Amniotic epithelial cell (primary cell): ENCODE results near the gene CLEC6A.
"Not testable (repeated sequence)": the region's sequence is repeated elsewhere in the genome, so short reads cannot be mapped to it uniquely, and the experiment has no call there.

Source experiments
- DNase-seq: peaks from one replicate; pipeline ENCODE4 v3.0.0-alpha.2; 2010; ENCODE audit warnings: low read depth

The CLEC6A gene

DNA sequence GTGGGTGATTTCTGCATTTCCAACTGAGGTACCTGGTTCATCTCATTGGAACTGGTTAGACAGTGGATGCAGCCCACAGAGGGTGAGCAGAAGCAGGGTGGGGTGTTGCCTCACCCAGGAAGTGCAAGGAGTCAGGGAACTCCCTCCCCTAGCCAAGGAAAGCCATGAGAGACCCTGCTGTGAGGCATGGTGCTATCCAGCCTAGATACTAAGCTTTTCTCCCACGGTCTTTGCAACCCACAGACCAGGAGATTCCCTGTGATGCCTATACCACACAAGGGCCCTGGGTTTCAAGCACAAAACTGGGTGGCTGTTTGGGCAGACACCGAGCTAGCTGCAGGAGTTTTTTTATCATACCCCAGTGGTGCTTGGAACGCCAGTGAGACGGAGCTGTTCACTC lies 39.9 kb downstream of the CLEC6A start:
- not testable (repeated sequence) for DNase-seq

DNA sequence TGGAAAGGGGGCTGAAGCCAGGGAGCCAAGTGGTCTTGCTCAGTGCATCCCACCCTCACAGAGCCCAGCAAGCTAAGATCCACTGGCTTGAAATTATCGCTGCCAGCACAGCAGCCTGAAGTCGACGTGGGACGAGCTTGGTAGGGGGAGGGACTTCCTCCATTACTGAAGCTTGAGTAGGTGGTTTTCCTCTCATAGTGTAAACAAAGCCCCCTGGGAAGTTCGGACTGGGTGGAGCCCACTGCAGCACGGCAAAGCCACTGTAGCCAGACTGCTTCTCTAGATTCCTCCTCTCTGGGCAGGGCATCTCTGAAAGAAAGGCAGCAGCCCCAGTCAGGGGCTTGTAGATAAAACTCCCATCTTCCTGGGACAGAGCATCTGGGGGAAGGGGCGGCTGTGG lies 40.3 kb downstream of the CLEC6A start:
- DNase-seq, result not testable (repeated sequence)

DNA sequence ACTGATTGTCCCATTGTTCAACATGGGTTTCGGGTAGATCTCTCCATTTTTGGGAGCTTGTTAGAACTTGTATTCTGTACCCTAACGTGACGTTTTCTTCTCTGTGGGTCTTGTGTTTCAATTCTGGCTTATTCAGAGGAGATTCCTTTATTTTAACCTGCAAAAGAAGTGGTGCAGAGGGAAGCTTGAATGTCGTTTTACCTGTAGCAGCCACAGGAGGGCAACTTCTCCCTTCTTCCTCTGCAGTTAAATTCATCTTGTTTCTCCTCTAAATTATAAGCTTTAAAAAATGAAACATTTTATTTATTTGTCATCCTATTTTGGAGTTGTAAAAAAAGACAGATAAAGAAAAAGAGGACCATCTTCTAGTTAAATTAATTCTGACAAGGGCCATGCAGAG lies 43.9 kb downstream of the CLEC6A start:
- DNase-seq, result no peak

DNA sequence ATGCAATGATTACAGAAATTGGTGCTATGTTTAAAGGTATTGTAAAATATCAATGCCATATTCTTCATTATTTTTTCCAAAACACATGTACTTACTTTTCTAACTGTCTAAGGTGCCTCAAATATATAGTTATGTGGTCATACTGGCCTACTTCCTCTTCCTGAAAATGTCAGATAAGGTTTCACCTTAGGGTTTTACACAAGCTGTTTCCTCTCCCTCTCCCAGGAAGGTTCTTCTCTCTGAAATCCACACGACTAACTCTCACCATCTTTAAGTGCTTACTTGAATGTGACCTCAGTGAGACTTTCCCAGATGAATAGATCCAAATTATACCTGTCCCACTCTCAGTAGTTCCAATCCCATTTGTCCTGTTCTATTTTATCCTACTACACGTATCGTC lies 46.0 kb downstream of the CLEC6A start:
- no peak for DNase-seq

DNA sequence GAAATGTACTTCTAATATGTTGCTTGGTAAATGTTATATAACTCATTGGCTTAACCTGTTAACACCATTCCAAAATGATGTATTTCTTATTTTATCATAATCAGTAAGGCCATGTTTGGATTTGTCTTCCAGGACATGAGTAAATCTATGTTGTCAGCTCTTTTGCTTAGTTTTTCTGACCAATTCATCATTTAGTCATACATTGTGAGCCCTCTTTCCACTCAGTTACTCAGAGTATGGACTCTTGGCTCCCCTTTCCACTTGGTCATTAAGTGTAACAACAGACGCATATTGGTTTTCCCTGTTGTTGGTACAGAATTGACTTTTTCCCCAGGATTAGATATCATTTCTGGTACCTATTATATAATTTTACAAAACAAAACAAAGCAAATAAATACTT lies 48.6 kb downstream of the CLEC6A start:
- no peak for DNase-seq

DNA sequence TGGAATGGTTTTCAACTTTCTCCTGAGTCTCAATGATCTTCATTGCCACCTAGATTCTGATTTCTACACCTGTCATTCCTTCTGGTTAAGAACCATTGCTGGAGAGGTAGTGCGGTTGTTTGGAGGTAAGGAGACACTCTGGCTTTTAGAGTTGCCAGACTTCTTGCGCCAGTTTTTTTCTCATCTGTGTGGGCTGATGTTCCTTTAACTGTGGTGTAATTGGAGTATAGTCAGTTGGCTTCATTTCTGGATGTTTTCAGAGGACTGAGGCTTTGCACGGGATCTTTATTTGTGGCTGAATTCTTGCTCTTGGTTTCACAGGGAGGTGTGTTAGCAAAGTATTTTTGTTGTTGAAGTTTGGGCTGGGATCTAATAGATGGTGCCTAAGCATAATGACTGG lies 51.8 kb downstream of the CLEC6A start:
- DNase-seq, result no peak

DNA sequence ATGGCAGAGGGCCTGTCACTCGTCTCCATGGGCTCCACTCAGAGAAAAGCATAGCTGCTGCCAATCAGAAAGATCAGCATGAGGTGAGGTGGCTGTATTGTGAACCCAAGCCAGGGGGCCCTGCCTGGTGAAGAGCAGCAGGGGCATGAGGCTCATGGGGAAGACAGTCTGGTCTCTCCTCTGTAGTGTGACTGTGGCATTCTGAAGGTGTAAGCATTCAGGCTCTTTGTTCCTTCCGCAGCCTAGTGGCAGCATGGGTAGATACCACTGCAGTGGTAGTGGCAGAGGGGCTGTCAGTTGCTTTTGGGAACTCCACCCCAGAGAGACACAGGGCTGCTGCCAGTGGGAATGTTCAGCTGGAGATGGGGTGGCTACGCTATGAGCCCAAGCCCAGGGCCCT lies 52.5 kb downstream of the CLEC6A start:
- DNase-seq, result no peak

DNA sequence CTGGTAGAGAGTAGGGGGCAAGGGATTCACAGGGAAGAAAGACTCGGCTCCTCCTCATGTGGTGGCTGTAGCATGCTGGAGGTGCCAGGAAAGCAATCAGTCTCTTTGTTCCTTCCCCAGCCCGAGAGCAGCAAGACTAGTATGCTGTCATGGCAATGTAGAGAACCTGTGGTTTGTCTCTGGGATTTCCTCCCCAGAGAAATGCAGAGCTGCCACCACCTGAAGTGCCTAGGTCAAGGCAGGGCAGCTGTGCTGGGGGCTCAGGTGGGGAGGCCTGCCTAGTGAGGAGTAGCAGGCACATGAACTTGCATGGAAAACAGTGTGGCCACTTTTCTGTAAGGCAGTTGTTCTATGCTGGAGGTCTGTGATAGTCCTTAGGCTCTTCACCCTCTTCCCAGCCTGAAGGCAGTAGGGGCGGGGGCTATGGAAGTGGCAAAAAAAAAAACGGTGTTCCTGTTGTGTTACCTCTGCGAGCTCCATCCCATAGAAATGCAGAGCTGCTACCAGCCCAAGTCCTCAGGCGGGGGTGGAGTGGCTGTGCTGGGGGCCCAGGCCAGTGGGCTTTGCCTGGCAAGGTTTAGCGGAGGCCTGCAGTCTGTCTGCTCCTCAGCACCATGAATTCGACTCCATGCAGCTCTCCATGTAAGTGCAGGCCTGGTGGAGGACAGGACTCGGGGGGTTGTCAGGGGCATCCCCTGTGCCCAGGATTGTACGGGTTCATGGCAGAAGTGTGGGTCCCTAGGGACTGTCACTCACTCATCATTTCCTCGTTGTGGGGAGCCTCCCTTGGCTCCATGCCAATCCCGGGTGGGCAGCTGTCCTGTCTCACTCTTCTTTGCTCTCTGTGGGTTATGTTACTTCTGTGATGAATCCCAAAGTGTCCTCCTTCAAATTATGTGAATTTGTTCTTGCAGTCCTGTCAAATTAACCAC lies 53.4 kb downstream of the CLEC6A start:
- no peak for DNase-seq

DNA sequence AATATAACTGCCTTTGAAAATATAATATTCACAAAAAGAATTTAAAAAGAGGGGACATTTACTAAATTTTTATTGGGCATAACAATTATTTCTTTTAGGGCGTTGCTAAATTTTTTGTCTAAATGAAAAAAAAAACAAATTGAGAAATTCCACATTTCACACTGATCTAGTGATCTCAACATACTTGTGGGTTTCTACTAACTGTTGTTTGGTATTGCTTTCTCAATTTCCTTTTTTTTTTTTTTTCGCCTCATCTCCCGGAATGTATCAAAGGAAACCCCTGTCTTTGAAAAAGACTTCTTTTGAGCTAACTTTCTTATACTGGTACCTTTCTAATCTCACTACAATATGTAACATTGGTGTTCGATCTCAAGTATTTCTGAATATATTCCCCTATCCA lies 57.5 kb downstream of the CLEC6A start, which contains the start of gene CLEC4D:
TSS of gene CLEC4D (plus strand) at position 248 of the 400 bp plus-strand sequence. CDS start 230 bp downstream, outside the sequence.
- DNase-seq, result no peak

DNA sequence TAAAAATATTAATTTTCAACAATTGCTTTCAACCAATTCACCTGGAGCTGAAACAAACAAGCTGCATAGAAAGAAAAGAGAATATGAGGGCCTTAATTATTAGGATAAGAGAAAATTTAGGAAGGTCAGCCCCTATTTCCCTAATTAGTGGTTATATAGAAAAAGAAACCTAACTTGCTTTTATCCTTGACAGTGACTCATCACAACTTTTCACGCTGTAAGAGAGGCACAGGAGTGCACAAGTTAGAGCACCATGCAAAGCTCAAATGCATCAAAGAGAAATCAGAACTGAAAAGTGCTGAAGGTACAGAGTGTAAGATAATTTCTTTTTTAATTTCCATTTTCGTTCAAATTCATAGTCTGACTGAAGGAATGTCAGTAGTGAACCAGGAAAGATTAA lies 62.2 kb downstream of the CLEC6A start:
- DNase-seq, result no peak

DNA sequence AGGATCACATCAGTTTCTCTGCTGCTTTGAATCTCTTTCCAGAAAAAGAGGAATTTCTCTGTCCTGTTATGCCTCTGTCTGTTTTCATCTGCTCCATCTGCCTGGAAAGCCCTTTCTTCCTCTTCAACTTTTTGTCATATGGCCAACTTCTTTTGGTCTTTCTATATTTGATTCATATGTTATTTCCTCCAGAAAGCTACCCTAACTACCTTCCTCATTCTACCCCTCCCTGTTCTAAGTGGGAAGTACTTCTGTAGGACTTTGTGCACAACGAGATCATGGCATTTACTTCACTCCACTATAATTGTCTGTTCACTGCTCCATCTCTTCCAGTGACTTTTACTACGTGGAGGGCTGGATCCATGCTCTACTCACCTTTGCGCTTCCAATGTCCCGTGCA lies 63.4 kb downstream of the CLEC6A start:
- no peak for DNase-seq

DNA sequence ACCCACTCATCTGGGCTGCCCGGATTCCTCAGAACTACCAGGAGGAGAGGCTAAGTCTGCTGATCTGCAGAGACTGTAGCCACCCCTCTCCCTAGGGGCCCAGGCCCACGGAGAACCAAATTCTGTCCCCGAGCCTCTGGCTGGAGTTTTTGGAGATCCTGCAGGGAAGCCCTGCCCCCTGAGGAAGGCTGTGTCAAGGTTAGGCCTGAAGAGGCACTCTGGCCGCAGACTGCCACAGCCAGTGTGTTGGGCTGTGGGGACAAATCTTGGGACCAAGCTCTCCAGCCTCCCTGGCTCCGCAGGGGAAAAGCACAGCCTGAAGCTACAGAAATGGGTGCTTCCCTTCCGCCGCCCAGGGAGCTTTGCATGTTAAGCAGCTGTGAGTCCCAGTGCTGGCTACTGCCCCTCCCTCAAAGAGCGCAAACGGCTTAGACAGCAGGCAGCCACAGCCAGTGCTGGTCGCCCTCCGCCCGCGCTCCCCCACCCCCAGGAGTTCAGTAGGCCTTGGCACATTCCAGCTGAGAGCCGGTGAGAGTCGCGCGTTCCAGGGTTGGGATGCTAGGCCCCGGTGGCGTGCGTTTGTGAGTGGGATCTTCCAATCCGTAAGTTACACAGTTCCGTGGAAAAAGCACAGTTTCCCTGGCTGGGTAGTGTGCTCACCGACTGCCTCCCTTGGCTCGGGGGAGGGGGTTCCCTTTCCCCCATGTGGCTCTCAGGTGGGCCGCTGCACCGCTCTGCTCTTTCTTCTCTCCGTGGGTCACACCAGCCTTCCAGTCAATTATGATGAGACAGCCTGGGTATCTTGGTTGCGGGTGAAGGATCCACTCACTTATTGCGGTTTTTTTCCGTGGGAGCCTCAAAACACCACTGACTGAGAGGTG lies 71.7 kb downstream of the CLEC6A start:
- DNase-seq, result no peak
